GM19372 (cell line): ENCODE measurements around the gene SCARF1.

Experiments used
- ATAC-seq: cut with Tn5 transposase; IDR thresholded peaks from one replicate; pipeline ENCODE4 v1.9.1; 2021; ENCODE audit warnings: mild to moderate bottlenecking, low read depth, moderate library complexity; ENCODE audit not compliant: unreplicated experiment

Gene SCARF1

GRCh38 chr17:1629504-1630310 is 15.8 kb downstream of the SCARF1 start:
- no peak for ATAC-seq

GRCh38 chr17:1628856-1629503 is 16.6 kb downstream of the SCARF1 start:
- ATAC-seq, result peak; percentile 56

GRCh38 chr17:1627982-1628855 is 17.3 kb downstream of the SCARF1 start, which contains the start of gene SLC43A2:
Gene SLC43A2 (minus strand): TSS chr17:1628834. CDS start chr17:1627874, 960 bp downstream.
- ATAC-seq, result peak; percentile 58

- no peak for ATAC-seq
Observed at GRCh38 chr17:1627182-1627981, 18.1 kb downstream of the SCARF1 start.

- ATAC-seq, result no peak
Observed at GRCh38 chr17:1626333-1626732, 19.2 kb downstream of the SCARF1 start.

- no peak for ATAC-seq
Observed at GRCh38 chr17:1625581-1625980, 20.0 kb downstream of the SCARF1 start.

GRCh38 chr17:1625053-1625452 is 20.5 kb downstream of the SCARF1 start:
- no peak for ATAC-seq

GRCh38 chr17:1624650-1625049 is 20.9 kb downstream of the SCARF1 start:
- no peak for ATAC-seq

- ATAC-seq, result no peak
Observed at GRCh38 chr17:1623057-1623630, 22.4 kb downstream of the SCARF1 start.

- ATAC-seq, result no peak
Observed at GRCh38 chr17:1621273-1621954, 24.1 kb downstream of the SCARF1 start.

GRCh38 chr17:1620486-1620885 is 25.0 kb downstream of the SCARF1 start:
- ATAC-seq, result no peak

- ATAC-seq, result no peak
Observed at GRCh38 chr17:1617620-1618174, 27.8 kb downstream of the SCARF1 start.

GRCh38 chr17:1616101-1616500 is 29.4 kb downstream of the SCARF1 start:
- ATAC-seq, result no peak

GRCh38 chr17:1612400-1612799 is 33.1 kb downstream of the SCARF1 start:
- ATAC-seq, result no peak

- ATAC-seq, result no peak
Observed at GRCh38 chr17:1611715-1612114, 33.8 kb downstream of the SCARF1 start.

GRCh38 chr17:1608676-1609075 is 36.9 kb downstream of the SCARF1 start:
- ATAC-seq, result no peak

- no peak for ATAC-seq
Observed at GRCh38 chr17:1607971-1608320, 37.6 kb downstream of the SCARF1 start.

- no peak for ATAC-seq
Observed at GRCh38 chr17:1606352-1606985, 39.1 kb downstream of the SCARF1 start.
